Measurements from ENCODE around the gene SCP2D1. TPM values are rescaled to one million over a fixed set of nuclear protein-coding genes. Genes with fewer than 3 reads are reported as not detected.

SCP2D1 gene
- total RNA-seq, 2 donors from 2014 or later, result not detected

GRCh38 chr20:18835466-18836256 lies 22.1 kb downstream of the SCP2D1 start:
- peaks cover 2 to 3% of the 10 kb centered on the region in 2 donors for H3K9me3 Mint-ChIP-seq
- H3K4me3 Mint-ChIP-seq, result no peak overlapping the region
- H3K4me1 Mint-ChIP-seq (ENCODE audit: low read depth), result no peaks in the 10 kb centered on the region
- ATAC-seq (replicated peaks in 1 of 2), result no peak
- peaks cover 8% of the 10 kb centered on the region for H3K27me3 Mint-ChIP-seq (ENCODE audit: low read depth)
- no peaks in the 10 kb centered on the region for H3K36me3 Mint-ChIP-seq (ENCODE audit: insufficient read depth in 2 of 2)
- DNase-seq, result no peak
- no peak overlapping the region for H3K27ac Mint-ChIP-seq

GRCh38 chr20:18837718-18838117 lies 24.1 kb downstream of the SCP2D1 start:
- ATAC-seq (replicated peaks in 1 of 2) (no peak), DNase-seq (no peak)
- Mint-ChIP-seq H3K36me3 (ENCODE audit: insufficient read depth in 2 of 2) (no peaks in the 10 kb centered on the region), H3K4me3 (no peak overlapping the region), H3K9me3 (peaks cover 2 to 3% of the 10 kb centered on the region in 2 donors), H3K27me3 (ENCODE audit: low read depth) (peaks cover 14% of the 10 kb centered on the region), H3K4me1 (ENCODE audit: low read depth) (no peaks in the 10 kb centered on the region), H3K27ac (no peak overlapping the region)

- Mint-ChIP-seq H3K9me3 (peaks cover 2 to 3% of the 10 kb centered on the region in 2 donors), H3K4me3 (no peak overlapping the region), H3K27ac (no peak overlapping the region), H3K4me1 (ENCODE audit: low read depth) (no peaks in the 10 kb centered on the region), H3K27me3 (ENCODE audit: low read depth) (peaks cover 14% of the 10 kb centered on the region), H3K36me3 (ENCODE audit: insufficient read depth in 2 of 2) (no peaks in the 10 kb centered on the region)
- ATAC-seq (replicated peaks in 1 of 2), result no peak
- DNase-seq, result no peak
Measured at GRCh38 chr20:18839507-18840247, 26.1 kb downstream of the SCP2D1 start.

- peaks cover 14% of the 10 kb centered on the region for H3K27me3 Mint-ChIP-seq (ENCODE audit: low read depth)
- no peak overlapping the region for H3K27ac Mint-ChIP-seq
- DNase-seq, result no peak
- H3K4me1 Mint-ChIP-seq (ENCODE audit: low read depth), result no peaks in the 10 kb centered on the region
- no peak for ATAC-seq (replicated peaks in 1 of 2)
- no peak overlapping the region for H3K4me3 Mint-ChIP-seq
- H3K36me3 Mint-ChIP-seq (ENCODE audit: insufficient read depth in 2 of 2), result no peaks in the 10 kb centered on the region
- H3K9me3 Mint-ChIP-seq, result peaks cover 1 to 3% of the 10 kb centered on the region in 2 donors
Measured at GRCh38 chr20:18840248-18840645, 26.7 kb downstream of the SCP2D1 start.

- H3K27me3 Mint-ChIP-seq (ENCODE audit: low read depth), result peaks cover 7% of the 10 kb centered on the region
- no peak overlapping the region for H3K27ac Mint-ChIP-seq
- no peaks in the 10 kb centered on the region for H3K9me3 Mint-ChIP-seq
- no peak overlapping the region for H3K4me3 Mint-ChIP-seq
- H3K4me1 Mint-ChIP-seq (ENCODE audit: low read depth), result no peaks in the 10 kb centered on the region
- DNase-seq (no peak), ATAC-seq (replicated peaks in 1 of 2) (no peak)
- H3K36me3 Mint-ChIP-seq (ENCODE audit: insufficient read depth in 2 of 2), result no peaks in the 10 kb centered on the region
Measured at GRCh38 chr20:18845017-18845416, 31.4 kb downstream of the SCP2D1 start.

- DNase-seq, result no peak
- no peak for ATAC-seq (replicated peaks in 1 of 2)
- no peak overlapping the region for H3K4me3 Mint-ChIP-seq
- H3K4me1 Mint-ChIP-seq (ENCODE audit: low read depth), result no peaks in the 10 kb centered on the region
- H3K36me3 Mint-ChIP-seq (ENCODE audit: insufficient read depth in 2 of 2), result no peaks in the 10 kb centered on the region
- no peaks in the 10 kb centered on the region for H3K9me3 Mint-ChIP-seq
- H3K27ac Mint-ChIP-seq, result no peak overlapping the region
- no peaks in the 10 kb centered on the region for H3K27me3 Mint-ChIP-seq (ENCODE audit: low read depth)
Measured at GRCh38 chr20:18847226-18847755, 33.7 kb downstream of the SCP2D1 start.

- H3K27ac Mint-ChIP-seq, result no peak overlapping the region
- ATAC-seq (replicated peaks in 1 of 2) (no peak), DNase-seq (no peak)
- no peak overlapping the region for H3K4me3 Mint-ChIP-seq
- no peaks in the 10 kb centered on the region for H3K9me3 Mint-ChIP-seq
- no peaks in the 10 kb centered on the region for H3K36me3 Mint-ChIP-seq (ENCODE audit: insufficient read depth in 2 of 2)
- H3K4me1 Mint-ChIP-seq (ENCODE audit: low read depth), result no peaks in the 10 kb centered on the region
- H3K27me3 Mint-ChIP-seq (ENCODE audit: low read depth), result peaks cover 12% of the 10 kb centered on the region
Measured at GRCh38 chr20:18849131-18849530, 35.5 kb downstream of the SCP2D1 start.

GRCh38 chr20:18851629-18852028 lies 38.0 kb downstream of the SCP2D1 start:
- Mint-ChIP-seq H3K4me3 (no peak overlapping the region), H3K9me3 (no peaks in the 10 kb centered on the region), H3K27me3 (ENCODE audit: low read depth) (peaks cover 15% of the 10 kb centered on the region), H3K27ac (no peak overlapping the region), H3K36me3 (ENCODE audit: insufficient read depth in 2 of 2) (no peaks in the 10 kb centered on the region), H3K4me1 (ENCODE audit: low read depth) (no peaks in the 10 kb centered on the region)
- DNase-seq (no peak), ATAC-seq (replicated peaks in 1 of 2) (no peak)

- Mint-ChIP-seq H3K27me3 (ENCODE audit: low read depth) (peaks cover 15% of the 10 kb centered on the region), H3K36me3 (ENCODE audit: insufficient read depth in 2 of 2) (no peaks in the 10 kb centered on the region), H3K27ac (no peak overlapping the region), H3K9me3 (no peaks in the 10 kb centered on the region), H3K4me1 (ENCODE audit: low read depth) (no peaks in the 10 kb centered on the region), H3K4me3 (no peak overlapping the region)
- DNase-seq (no peak), ATAC-seq (replicated peaks in 1 of 2) (no peak)
Measured at GRCh38 chr20:18852318-18852717, 38.7 kb downstream of the SCP2D1 start.

- Mint-ChIP-seq H3K36me3 (ENCODE audit: insufficient read depth in 2 of 2) (no peaks in the 10 kb centered on the region), H3K27me3 (ENCODE audit: low read depth) (peaks cover 15% of the 10 kb centered on the region), H3K4me1 (ENCODE audit: low read depth) (no peaks in the 10 kb centered on the region), H3K4me3 (no peak overlapping the region), H3K9me3 (no peaks in the 10 kb centered on the region), H3K27ac (no peak overlapping the region)
- no peak for ATAC-seq (replicated peaks in 1 of 2)
- no peak for DNase-seq
Measured at GRCh38 chr20:18853216-18853615, 39.6 kb downstream of the SCP2D1 start.

- Mint-ChIP-seq H3K27me3 (ENCODE audit: low read depth) (peaks cover 15% of the 10 kb centered on the region), H3K27ac (no peak overlapping the region), H3K4me3 (no peak overlapping the region), H3K36me3 (ENCODE audit: insufficient read depth in 2 of 2) (no peaks in the 10 kb centered on the region), H3K4me1 (ENCODE audit: low read depth) (no peaks in the 10 kb centered on the region), H3K9me3 (peaks cover 0 to 2% of the 10 kb centered on the region in 2 donors)
- DNase-seq, result no peak
- ATAC-seq (replicated peaks in 1 of 2), result no peak
Measured at GRCh38 chr20:18853946-18854646, 40.5 kb downstream of the SCP2D1 start.

GRCh38 chr20:18855882-18856281 lies 42.3 kb downstream of the SCP2D1 start:
- no peak overlapping the region for H3K4me3 Mint-ChIP-seq
- H3K4me1 Mint-ChIP-seq (ENCODE audit: low read depth), result no peaks in the 10 kb centered on the region
- peaks cover 0 to 5% of the 10 kb centered on the region in 2 donors for H3K36me3 Mint-ChIP-seq (ENCODE audit: insufficient read depth in 2 of 2)
- DNase-seq (no peak), ATAC-seq (replicated peaks in 1 of 2) (no peak)
- peaks cover 15% of the 10 kb centered on the region for H3K27me3 Mint-ChIP-seq (ENCODE audit: low read depth)
- peaks cover 6 to 8% of the 10 kb centered on the region in 2 donors for H3K9me3 Mint-ChIP-seq
- H3K27ac Mint-ChIP-seq, result no peak overlapping the region

GRCh38 chr20:18856873-18857272 lies 43.3 kb downstream of the SCP2D1 start:
- peaks cover 0 to 5% of the 10 kb centered on the region in 2 donors for H3K36me3 Mint-ChIP-seq (ENCODE audit: insufficient read depth in 2 of 2)
- DNase-seq, result no peak
- H3K27me3 Mint-ChIP-seq (ENCODE audit: low read depth), result peaks cover 15% of the 10 kb centered on the region
- H3K4me1 Mint-ChIP-seq (ENCODE audit: low read depth), result no peaks in the 10 kb centered on the region
- H3K27ac Mint-ChIP-seq, result no peak overlapping the region
- peaks cover 6 to 8% of the 10 kb centered on the region in 2 donors for H3K9me3 Mint-ChIP-seq
- no peak for ATAC-seq (replicated peaks in 1 of 2)
- no peak overlapping the region for H3K4me3 Mint-ChIP-seq

Measured in activated T-cell treated with anti-CD3 and anti-CD28 coated beads, Interleukin-2, amount 50 U/mL, for 72 hours (primary cell).